ENCODE results near the gene DEXI. TPM values are rescaled to one million over a fixed set of nuclear protein-coding genes. Genes with fewer than 3 reads are reported as not detected.

DEXI gene
- total and polyA plus RNA-seq, 9 of the 15 experiments (the other 6 are each of a cell fraction or from before 2014, with no cell fraction given), result 2.9 to 40.1 (median 22.0) TPM

- TF ChIP-seq PRPF4 (IDR thresholded peaks at IDR 0.05; ENCODE audit: insufficient read depth, low read depth, low read length, poor library complexity, severe bottlenecking) (no peak), E2F6 (IDR thresholded peaks at IDR 0.05; ENCODE audit: borderline replicate concordance in 1 of 2, extremely low read depth in 1 of 2, insufficient read depth in 1 of 2, insufficient read length in 1 of 2, low read depth in 1 of 2, low read length in 1 of 2, poor library complexity in 1 of 2, severe bottlenecking in 1 of 2) (peak in 1 of 2 experiments; percentile 27), ZNF140 (CRISPR knock-in tag; IDR thresholded peaks at IDR 0.05) (no peak), ZNF277 (CRISPR knock-in tag; IDR thresholded peaks at IDR 0.05; ENCODE audit: borderline replicate concordance) (no peak), RNF2 (IDR thresholded peaks at IDR 0.05) (peak; percentile 79), ZNF717 (CRISPR knock-in tag; IDR thresholded peaks at IDR 0.05) (no peak), CHD4 (IDR thresholded peaks at IDR 0.05; ENCODE audit: insufficient read depth, insufficient replicate concordance, low read depth, low read length, poor library complexity, severe bottlenecking) (no peak), SETDB1 (IDR thresholded peaks at IDR 0.05; ENCODE audit: low read length) (no peak), TBP (optimal IDR thresholded peaks at IDR 0.05; ENCODE audit: low read depth, low read length) (peak; percentile 51), KAT2B (IDR thresholded peaks at IDR 0.05; ENCODE audit: low read depth, low read length) (peak; percentile 83), BACH1 (tag; IDR thresholded peaks at IDR 0.05) (no peak), E2F5 (CRISPR knock-in tag; IDR thresholded peaks at IDR 0.05) (no peak), PATZ1 (CRISPR knock-in tag; IDR thresholded peaks at IDR 0.05; ENCODE audit: borderline replicate concordance) (no peak), TEAD2 (tag; IDR thresholded peaks at IDR 0.05) (no peak), ZNF764 (CRISPR knock-in tag; IDR thresholded peaks at IDR 0.05; ENCODE audit: low read depth) (no peak), FOXK2 (conservative IDR thresholded peaks at IDR 0.05 in 1 of 2, IDR thresholded peaks at IDR 0.05 in 1 of 2; ENCODE audit: low read depth in 2 of 2) (no peak), XRCC3 (IDR thresholded peaks at IDR 0.05) (no peak), PYGO2 (tag; IDR thresholded peaks at IDR 0.05) (no peak), IRF2 (CRISPR knock-in tag; IDR thresholded peaks at IDR 0.05) (no peak), RBM17 (IDR thresholded peaks at IDR 0.05; ENCODE audit: borderline replicate concordance, low read depth, low read length) (no peak), SMAD1 (IDR thresholded peaks at IDR 0.05; ENCODE audit: low read depth, low read length, partially characterized antibody) (no peak), NFIX (CRISPR knock-in tag; IDR thresholded peaks at IDR 0.05; ENCODE audit: low read depth) (no peak), CHD1 (IDR thresholded peaks at IDR 0.05; ENCODE audit: low read length) (no peak)
Measured at GRCh38 chr16:10944249-10945064, 2.2 kb upstream of the DEXI start, which contains the start of gene CLEC16A (continued).

Measured in K562 (cell line).